ENCODE results near the gene OR51B6.

Gene OR51B6

DNA sequence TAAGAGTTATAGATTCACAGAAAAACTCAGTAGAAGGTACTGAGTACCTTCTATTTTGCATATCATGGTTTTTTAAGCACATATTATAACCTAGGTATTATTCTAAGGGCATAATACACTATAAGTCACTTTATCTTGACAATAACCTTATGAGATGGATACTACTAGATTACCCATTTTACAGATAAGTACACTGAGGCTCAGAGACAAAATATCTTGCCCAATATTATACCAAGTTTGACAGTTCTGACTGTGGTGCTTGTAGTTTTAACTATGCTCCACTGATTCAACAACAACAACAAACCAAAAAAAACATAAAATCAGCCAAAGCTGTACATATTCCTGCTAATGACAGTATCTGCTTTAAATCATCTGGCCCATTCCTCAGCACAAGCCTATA is 42.8 kb downstream of the OR51B6 start:
- no peak overlapping the region for H3K27ac Mint-ChIP-seq
- no peak for ATAC-seq
- no peaks in the 10 kb centered on the region for H3K4me1 Mint-ChIP-seq
- no peaks in the 10 kb centered on the region for H3K36me3 Mint-ChIP-seq
- peaks cover 3% of the 10 kb centered on the region for H3K9me3 Mint-ChIP-seq
- no peak for DNase-seq (ENCODE audit: low spot score in 2 of 2)
- no peak overlapping the region for H3K4me3 Mint-ChIP-seq

DNA sequence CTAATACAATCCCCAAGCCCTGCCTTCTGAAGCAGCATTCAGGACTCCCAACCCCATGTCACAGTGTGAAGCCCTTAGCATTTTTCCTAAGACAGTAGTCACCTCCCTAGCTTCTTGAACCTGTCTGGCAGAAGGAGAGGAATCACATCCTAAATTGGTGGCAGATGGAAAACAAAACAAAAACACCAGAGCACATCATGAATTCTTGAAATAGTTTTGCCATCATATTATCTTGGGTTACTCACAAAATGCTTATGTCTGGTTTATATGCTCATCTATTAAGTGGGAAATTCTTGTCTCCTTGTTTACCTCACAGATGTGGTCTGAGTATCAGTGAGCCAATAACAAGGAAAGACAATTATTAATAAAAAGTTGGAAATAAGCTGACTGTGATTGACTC is 47.6 kb downstream of the OR51B6 start:
- H3K27ac Mint-ChIP-seq, result no peak overlapping the region
- no peaks in the 10 kb centered on the region for H3K4me1 Mint-ChIP-seq
- no peaks in the 10 kb centered on the region for H3K36me3 Mint-ChIP-seq
- H3K4me3 Mint-ChIP-seq, result no peak overlapping the region
- no peak for DNase-seq (ENCODE audit: low spot score in 2 of 2)
- no peak for ATAC-seq
- peaks cover 3% of the 10 kb centered on the region for H3K9me3 Mint-ChIP-seq

Measured in stimulated activated effector memory CD8-positive, alpha-beta T cell treated with anti-CD3 and anti-CD28 coated beads, Interleukin-12 subunit alpha, Interleukin-12 subunit beta, amount 100 ng/mL, for 72 hours (primary cell).